Keratinocyte (primary cell): ENCODE data around the gene TRIP6.

Source experiments
- EZH2 ChIP-seq: IDR thresholded peaks from one replicate; pipeline ENCODE4 v1.6.1; 2012; ENCODE audit warnings: inconsistent platforms, mild to moderate bottlenecking, low read length, moderate library complexity
- TF ChIP-seq, protein P1 (sequence below), 3 experiments: IDR thresholded peaks in 1 of 3; conservative IDR thresholded peaks in 1 of 3; optimal IDR thresholded peaks in 1 of 3; 2 replicates in 2 of 3; 3 replicates in 1 of 3; pipeline versions ENCODE3 to v1.5.1; 2011; ENCODE audit warnings: low read length in 3 of 3, mild to moderate bottlenecking in 3 of 3, moderate library complexity in 2 of 3, control low read depth in 1 of 3, inconsistent platforms in 1 of 3; ENCODE audit not compliant: insufficient read depth in 2 of 3; ENCODE audit errors: extremely low read depth in 1 of 3

DNA sequence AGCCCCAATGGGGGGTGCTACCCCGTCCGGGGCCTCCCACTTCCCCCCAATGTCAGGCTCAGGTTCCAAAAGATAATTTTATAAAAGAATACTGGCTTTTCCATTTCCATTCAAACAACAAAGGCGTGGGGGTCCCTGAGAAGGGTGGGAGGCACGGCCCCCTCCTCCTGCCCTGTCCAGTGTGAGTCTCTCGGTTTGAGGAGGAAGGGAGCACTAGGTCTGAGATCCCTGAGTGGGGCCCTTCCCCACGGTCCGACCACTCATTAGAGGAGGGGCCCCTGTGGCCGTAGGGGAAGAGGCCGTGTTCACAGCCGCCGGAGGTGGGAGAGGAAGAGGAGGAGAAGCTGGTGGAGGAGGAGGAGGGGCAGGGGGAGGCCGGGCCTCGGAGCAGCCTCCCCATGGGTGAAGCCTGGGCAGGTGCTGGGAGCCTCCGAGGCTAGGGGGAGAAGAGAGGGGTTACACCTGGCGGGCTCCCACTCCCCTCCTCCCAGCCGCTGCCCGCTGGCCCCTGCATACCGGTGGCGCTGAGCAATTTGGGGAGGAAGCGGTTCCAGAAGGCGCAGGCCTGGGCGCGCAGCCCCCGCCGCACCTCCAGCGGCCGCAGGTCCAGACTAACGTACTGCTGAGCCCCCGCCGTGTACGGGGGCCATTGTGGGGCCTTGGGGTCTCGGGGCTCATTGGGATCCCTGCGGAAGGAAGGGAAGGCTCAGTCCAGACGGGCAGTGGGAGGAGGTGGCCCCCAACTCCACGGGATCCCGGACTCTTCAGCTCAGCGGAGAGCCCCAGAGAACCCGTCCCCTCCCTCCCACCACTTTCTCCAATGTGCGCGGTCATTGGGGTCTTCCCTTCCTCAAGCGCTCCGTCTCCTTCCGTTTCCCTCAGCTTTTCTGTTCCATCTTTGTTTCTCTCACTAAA, 23.7 kb downstream of the TRIP6 start:
- TF ChIP-seq, protein P1, sequence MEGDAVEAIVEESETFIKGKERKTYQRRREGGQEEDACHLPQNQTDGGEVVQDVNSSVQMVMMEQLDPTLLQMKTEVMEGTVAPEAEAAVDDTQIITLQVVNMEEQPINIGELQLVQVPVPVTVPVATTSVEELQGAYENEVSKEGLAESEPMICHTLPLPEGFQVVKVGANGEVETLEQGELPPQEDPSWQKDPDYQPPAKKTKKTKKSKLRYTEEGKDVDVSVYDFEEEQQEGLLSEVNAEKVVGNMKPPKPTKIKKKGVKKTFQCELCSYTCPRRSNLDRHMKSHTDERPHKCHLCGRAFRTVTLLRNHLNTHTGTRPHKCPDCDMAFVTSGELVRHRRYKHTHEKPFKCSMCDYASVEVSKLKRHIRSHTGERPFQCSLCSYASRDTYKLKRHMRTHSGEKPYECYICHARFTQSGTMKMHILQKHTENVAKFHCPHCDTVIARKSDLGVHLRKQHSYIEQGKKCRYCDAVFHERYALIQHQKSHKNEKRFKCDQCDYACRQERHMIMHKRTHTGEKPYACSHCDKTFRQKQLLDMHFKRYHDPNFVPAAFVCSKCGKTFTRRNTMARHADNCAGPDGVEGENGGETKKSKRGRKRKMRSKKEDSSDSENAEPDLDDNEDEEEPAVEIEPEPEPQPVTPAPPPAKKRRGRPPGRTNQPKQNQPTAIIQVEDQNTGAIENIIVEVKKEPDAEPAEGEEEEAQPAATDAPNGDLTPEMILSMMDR (optimal IDR thresholded peaks at IDR 0.05 in 1 of 3, IDR thresholded peaks at IDR 0.05 in 1 of 3, conservative IDR thresholded peaks at IDR 0.05 in 1 of 3; ENCODE audit: extremely low read depth in 1 of 3, insufficient read depth in 2 of 3, low read length in 3 of 3) = no peak
- TF ChIP-seq EZH2 = no peak
